ENCODE measurements around the gene FHIT. TPM values are rescaled to one million over a fixed set of nuclear protein-coding genes. Genes with fewer than 3 reads are reported as not detected.
A peak's percentile ranks its signal among the peaks of the same experiment; 100 is the strongest.

The FHIT gene
- total RNA-seq, 2 donors from 2014 or later, result 6.8 to 12.3 TPM

DNA sequence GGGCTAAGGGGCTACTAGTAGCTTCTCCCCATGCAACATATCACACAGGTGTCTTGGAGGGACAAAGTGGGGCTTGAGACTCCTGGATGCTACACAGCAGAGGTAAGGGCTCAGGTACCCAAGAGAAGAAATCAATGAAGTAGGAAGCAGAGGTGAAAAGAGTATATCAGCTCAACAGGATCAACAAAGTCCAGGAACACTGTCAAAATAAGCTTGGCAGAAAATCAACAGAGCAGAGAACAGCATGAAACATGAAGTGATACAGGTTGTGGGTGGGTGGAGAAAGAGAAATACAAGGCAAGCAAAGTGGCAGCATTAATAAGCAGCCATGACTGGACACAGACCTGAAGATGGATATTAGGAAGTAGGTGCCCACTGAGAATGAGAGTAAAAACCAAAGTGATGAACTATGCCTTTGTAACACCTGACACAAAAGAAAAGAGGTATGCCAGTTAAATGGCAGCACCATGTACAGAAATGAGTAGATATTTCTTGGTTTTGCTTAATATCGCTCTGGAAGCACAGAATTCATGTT is 637.4 kb downstream of the FHIT start:
- Mint-ChIP-seq H3K36me3 (ENCODE audit: low read depth) (no peaks in the 10 kb centered on the region), H3K4me3 (no peak overlapping the region), H3K4me1 (no peaks in the 10 kb centered on the region), H3K27ac (no peak overlapping the region), H3K9me3 (no peaks in the 10 kb centered on the region), H3K27me3 (ENCODE audit: insufficient read depth) (no peaks in the 10 kb centered on the region)
- H3K36me3 ChIP-seq (ENCODE audit: control insufficient read depth, insufficient read depth, low read length), result no peaks in the 10 kb centered on the region
- no peaks in the 10 kb centered on the region for H3K4me1 ChIP-seq (ENCODE audit: control insufficient read depth, insufficient read depth, low read length)
- TF ChIP-seq, protein P1, sequence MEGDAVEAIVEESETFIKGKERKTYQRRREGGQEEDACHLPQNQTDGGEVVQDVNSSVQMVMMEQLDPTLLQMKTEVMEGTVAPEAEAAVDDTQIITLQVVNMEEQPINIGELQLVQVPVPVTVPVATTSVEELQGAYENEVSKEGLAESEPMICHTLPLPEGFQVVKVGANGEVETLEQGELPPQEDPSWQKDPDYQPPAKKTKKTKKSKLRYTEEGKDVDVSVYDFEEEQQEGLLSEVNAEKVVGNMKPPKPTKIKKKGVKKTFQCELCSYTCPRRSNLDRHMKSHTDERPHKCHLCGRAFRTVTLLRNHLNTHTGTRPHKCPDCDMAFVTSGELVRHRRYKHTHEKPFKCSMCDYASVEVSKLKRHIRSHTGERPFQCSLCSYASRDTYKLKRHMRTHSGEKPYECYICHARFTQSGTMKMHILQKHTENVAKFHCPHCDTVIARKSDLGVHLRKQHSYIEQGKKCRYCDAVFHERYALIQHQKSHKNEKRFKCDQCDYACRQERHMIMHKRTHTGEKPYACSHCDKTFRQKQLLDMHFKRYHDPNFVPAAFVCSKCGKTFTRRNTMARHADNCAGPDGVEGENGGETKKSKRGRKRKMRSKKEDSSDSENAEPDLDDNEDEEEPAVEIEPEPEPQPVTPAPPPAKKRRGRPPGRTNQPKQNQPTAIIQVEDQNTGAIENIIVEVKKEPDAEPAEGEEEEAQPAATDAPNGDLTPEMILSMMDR (conservative IDR thresholded peaks at IDR 0.05), result no peak
- no peak for DNase-seq
- WGBS, 2 experiments (ENCODE audit: insufficient coverage in 1 of 2, insufficient read length in 1 of 2), result 100% methylated on average over 1 of the region's 1 CpG; no CpG with 5 or more reads in 1 of the 2 experiments
- no peak overlapping the region for H3K9ac ChIP-seq (ENCODE audit: extremely low read depth, low read length, poor library complexity, severe bottlenecking)
- H3K9me3 ChIP-seq (ENCODE audit: control insufficient read depth, low read length), result no peaks in the 10 kb centered on the region
- H3K4me3 ChIP-seq (ENCODE audit: low read length), result no peak overlapping the region
- H3K27ac ChIP-seq (ENCODE audit: low read depth, low read length), result no peak overlapping the region
- no peaks in the 10 kb centered on the region for H3K27me3 ChIP-seq (ENCODE audit: control insufficient read depth, insufficient read depth, low read length, poor library complexity, severe bottlenecking)

- TF ChIP-seq, protein P1 (conservative IDR thresholded peaks at IDR 0.05), result no peak
- no peaks in the 10 kb centered on the region for H3K36me3 Mint-ChIP-seq (ENCODE audit: low read depth)
- no peaks in the 10 kb centered on the region for H3K4me1 Mint-ChIP-seq
These were observed 640.7 kb downstream of the FHIT start for GRCh38 chr3:60610441-60611112.

GRCh38 chr3:60609446-60609845 is 641.8 kb downstream of the FHIT start:
- Histone ChIP-seq H3K36me3 (ENCODE audit: control insufficient read depth, insufficient read depth, low read length) (no peaks in the 10 kb centered on the region), H3K27ac (ENCODE audit: low read depth, low read length) (no peak overlapping the region), H3K9ac (ENCODE audit: extremely low read depth, low read length, poor library complexity, severe bottlenecking) (no peak overlapping the region), H3K9me3 (ENCODE audit: control insufficient read depth, low read length) (no peaks in the 10 kb centered on the region), H3K27me3 (ENCODE audit: control insufficient read depth, insufficient read depth, low read length, poor library complexity, severe bottlenecking) (no peaks in the 10 kb centered on the region), H3K4me3 (ENCODE audit: low read length) (no peak overlapping the region), H3K4me1 (ENCODE audit: control insufficient read depth, insufficient read depth, low read length) (no peaks in the 10 kb centered on the region)
- no peak overlapping the region for H3K4me3 Mint-ChIP-seq
- 78 to 90% methylated on average over 1 to 4 of the region's 4 CpGs for WGBS, 2 experiments (ENCODE audit: insufficient coverage in 1 of 2, insufficient read length in 1 of 2)
- TF ChIP-seq, protein P1 (conservative IDR thresholded peaks at IDR 0.05), result no peak
- no peaks in the 10 kb centered on the region for H3K27me3 Mint-ChIP-seq (ENCODE audit: insufficient read depth)
- H3K4me1 Mint-ChIP-seq, result no peaks in the 10 kb centered on the region
- DNase-seq, result peak; percentile 61
- no peaks in the 10 kb centered on the region for H3K36me3 Mint-ChIP-seq (ENCODE audit: low read depth)
- no peak overlapping the region for H3K27ac Mint-ChIP-seq
- H3K9me3 Mint-ChIP-seq, result no peaks in the 10 kb centered on the region

More at GRCh38 chr3:60610441-60611112, 640.7 kb downstream of the FHIT start:
- H3K4me3 Mint-ChIP-seq, result no peak overlapping the region
- no peaks in the 10 kb centered on the region for H3K4me1 ChIP-seq (ENCODE audit: control insufficient read depth, insufficient read depth, low read length)
- H3K9me3 Mint-ChIP-seq, result no peaks in the 10 kb centered on the region
- no peaks in the 10 kb centered on the region for H3K9me3 ChIP-seq (ENCODE audit: control insufficient read depth, low read length)
- H3K36me3 ChIP-seq (ENCODE audit: control insufficient read depth, insufficient read depth, low read length), result no peaks in the 10 kb centered on the region
- H3K9ac ChIP-seq (ENCODE audit: extremely low read depth, low read length, poor library complexity, severe bottlenecking), result no peak overlapping the region
- no peak overlapping the region for H3K27ac ChIP-seq (ENCODE audit: low read depth, low read length)
- H3K27ac Mint-ChIP-seq, result no peak overlapping the region
- H3K27me3 ChIP-seq (ENCODE audit: control insufficient read depth, insufficient read depth, low read length, poor library complexity, severe bottlenecking), result no peaks in the 10 kb centered on the region
- no peak overlapping the region for H3K4me3 ChIP-seq (ENCODE audit: low read length)
- H3K27me3 Mint-ChIP-seq (ENCODE audit: insufficient read depth), result no peaks in the 10 kb centered on the region
- WGBS, 2 experiments (ENCODE audit: insufficient coverage in 1 of 2, insufficient read length in 1 of 2), result 88 to 98% methylated on average over 4 to 7 of the region's 7 CpGs
- DNase-seq, result no peak
